AG04449 (cell line): Measurements from ENCODE around the gene DHX58.

ENCODE experiments used
- CTCF ChIA-PET: fragments of 350-600 bp; formaldehyde crosslinking; extraction: SDS; loops from one replicate; lab custom pipeline; 2021; ENCODE audit warnings: antibody characterized with exemption; lab: Yijun Ruan, JAX
- POLR2A ChIA-PET: fragments of 400-600, 350-600 bp; formaldehyde crosslinking; extraction: SDS; loops from one replicate; lab custom pipeline; 2020; ENCODE audit warnings: antibody characterized with exemption, inconsistent platforms; lab: Yijun Ruan, JAX
- DNase-seq: peaks from one replicate; pipeline ENCODE4 v3.0.0-alpha.2; 2010; ENCODE audit warnings: low read depth, low spot score
- H3K4me3 ChIP-seq: 2 replicates; pipeline ENCODE4 v1.5.1; 2011; ENCODE audit warnings: low read depth, mild to moderate bottlenecking, control low read depth, low read length
- CTCF ChIP-seq: IDR thresholded peaks from one replicate; pipeline ENCODE4 v1.5.1; 2011; ENCODE audit warnings: mild to moderate bottlenecking, moderate library complexity, low read length, control low read depth, inconsistent platforms; ENCODE audit not compliant: insufficient read depth; ENCODE audit errors: missing control alignments

Gene DHX58

GRCh38 chr17:42107597-42108576 lies 4.6 kb downstream of the DHX58 start:
- ChIA-PET POLR2A (interaction anchor here (0.7 kb wide), 1 partner anchor 740 kb away, joined by 3 read pairs; no protein-coding TSS in a partner anchor), CTCF (interaction anchor here (0.9 to 25.6 kb wide), 8 partner anchors 9 to 145 kb away, joined by 3 to 451 read pairs (median 5); partner anchors contain the start of genes DNAJC7 and NKIRAS2)
- DNase-seq: no peak
- no peak for TF ChIP-seq CTCF
- peak overlapping the region; percentile 52 for H3K4me3 ChIP-seq

- no peak for TF ChIP-seq CTCF
- CTCF ChIA-PET: interaction anchor here (0.7 to 25.6 kb wide), 6 partner anchors 10 to 144 kb away, joined by 3 to 451 read pairs (median 5); partner anchors contain the start of genes DNAJC7 and NKIRAS2
- no peak overlapping the region for H3K4me3 ChIP-seq
- POLR2A ChIA-PET: interaction anchor here (0.8 kb wide), 1 partner anchor 141 kb away, joined by 3 read pairs; no protein-coding TSS in a partner anchor
- no peak for DNase-seq
These were observed 5.4 kb downstream of the DHX58 start for GRCh38 chr17:42107124-42107523.

GRCh38 chr17:42106009-42106408 lies 6.5 kb downstream of the DHX58 start:
- CTCF ChIA-PET: interaction anchor here (1.5 to 25.6 kb wide), 3 partner anchors 14 to 84 kb away, joined by 3 to 451 read pairs (median 14); partner anchors contain the start of genes DNAJC7 and NKIRAS2
- POLR2A ChIA-PET: interaction anchor here (0.7 kb wide), 1 partner anchor 139 kb away, joined by 4 read pairs; the partner anchor contains the start of gene CNP
- no peak for TF ChIP-seq CTCF
- DNase-seq: no peak
- H3K4me3 ChIP-seq: no peak overlapping the region

DNA sequence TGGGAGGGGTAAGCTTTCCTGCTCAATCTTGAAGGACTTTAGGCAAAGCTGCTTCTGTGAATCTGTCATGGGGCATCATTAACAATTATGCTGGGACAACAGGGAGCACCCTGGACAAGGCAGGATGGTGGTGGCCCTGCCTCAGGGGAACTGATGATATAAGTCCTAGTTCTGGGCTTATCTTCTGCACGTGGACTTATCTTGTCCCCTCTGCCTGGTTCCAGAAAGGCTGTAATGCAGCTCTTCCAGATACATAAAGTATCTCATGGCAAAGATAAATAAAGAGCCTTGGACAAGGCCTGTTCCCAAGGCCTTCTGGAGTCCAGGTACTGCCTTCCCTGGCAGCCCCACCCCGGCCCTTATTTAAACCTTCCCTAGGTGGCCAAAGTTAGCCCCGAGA lies 8.2 kb downstream of the DHX58 start:
- POLR2A ChIA-PET: no interaction called here

GRCh38 chr17:42103221-42103954 lies 9.1 kb downstream of the DHX58 start:
- ChIA-PET CTCF (interaction anchor here (0.8 to 25.6 kb wide), 9 partner anchors 10 to 424 kb away, joined by 3 to 451 read pairs (median 14); partner anchors contain the start of genes DHX58, DNAJC7 and NKIRAS2), POLR2A (interaction anchor here (0.5 kb wide), 1 partner anchor 133 kb away, joined by 4 read pairs; no protein-coding TSS in a partner anchor)
- no peak overlapping the region for H3K4me3 ChIP-seq
- no peak for TF ChIP-seq CTCF
- DNase-seq: no peak

More for the DNA sequence above, 8.2 kb downstream of the DHX58 start:
- TF ChIP-seq CTCF: no peak
- CTCF ChIA-PET: interaction anchor here (0.8 to 25.6 kb wide), 7 partner anchors 9 to 423 kb away, joined by 3 to 451 read pairs (median 17); partner anchors contain the start of genes DHX58, DNAJC7 and NKIRAS2
- DNase-seq: no peak
- H3K4me3 ChIP-seq: no peak overlapping the region
